Neural progenitor cell (in vitro differentiated cells): ENCODE measurements around the gene SMAD4. TPM values are rescaled to one million over a fixed set of nuclear protein-coding genes. Genes with fewer than 3 reads are reported as not detected.
"Not testable (repeated sequence)": the region's sequence is repeated elsewhere in the genome, so short reads cannot be mapped to it uniquely, and the experiment has no call there.

Experiments
- DNase-seq: peaks from one replicate; pipeline ENCODE4 v3.0.0-alpha.2; 2016; ENCODE audit warnings: low spot score
- H2AFZ ChIP-seq: fragments of 200-600 bp; sonication (generic); replicated peaks from 2 replicates; pipeline ENCODE4 v1.6.1; 2016; ENCODE audit warnings: antibody characterized with exemption
- H3F3A ChIP-seq: fragments of 200-600 bp; sonication (generic); 2 replicates; pipeline ENCODE4 v1.6.1; 2016; ENCODE audit warnings: antibody characterized with exemption, low read depth
- H3K27ac ChIP-seq: fragments of 200-600 bp; sonication (generic); 2 replicates; pipeline ENCODE4 v1.5.1; 2016; ENCODE audit warnings: mild to moderate bottlenecking
- H3K27me3 ChIP-seq: fragments of 200-600 bp; sonication (generic); 2 replicates; pipeline ENCODE4 v1.6.1; 2016; ENCODE audit warnings: mild to moderate bottlenecking, moderate library complexity
- H3K36me3 ChIP-seq: fragments of 200-600 bp; sonication (generic); 2 replicates; pipeline ENCODE4 v1.5.1; 2016
- H3K4me1 ChIP-seq: fragments of 200-600 bp; sonication (generic); 2 replicates; pipeline ENCODE4 v1.6.1; 2016; ENCODE audit warnings: mixed run types
- H3K4me2 ChIP-seq: fragments of 200-600 bp; sonication (generic); 2 replicates; pipeline ENCODE4 v1.6.1; 2016
- H3K4me3 ChIP-seq: fragments of 200-600 bp; sonication (generic); 2 replicates; pipeline ENCODE4 v1.5.1; 2016
- H3K79me2 ChIP-seq: fragments of 200-600 bp; sonication (generic); 2 replicates; pipeline ENCODE4 v1.6.1; 2016; ENCODE audit warnings: low read depth
- H3K9ac ChIP-seq: fragments of 200-600 bp; sonication (generic); 2 replicates; pipeline ENCODE4 v1.6.1; 2016
- H3K9me3 ChIP-seq: fragments of 200-600 bp; sonication (generic); 2 replicates; pipeline ENCODE4 v1.5.1; 2016; ENCODE audit warnings: low read depth
- H4K20me1 ChIP-seq: fragments of 200-600 bp; sonication (generic); 2 replicates; pipeline ENCODE4 v1.6.1; 2016; ENCODE audit warnings: low read depth
- H3K27ac Mint-ChIP-seq: 3 replicates; pipeline ENCODE4 v1.8.0; 2021; ENCODE audit warnings: mixed read lengths
- H3K27me3 Mint-ChIP-seq: 2 replicates; pipeline ENCODE4 v1.8.0; 2022; ENCODE audit warnings: low read depth, mild to moderate bottlenecking, inconsistent platforms, moderate library complexity, mixed read lengths; ENCODE audit not compliant: insufficient read depth
- H3K36me3 Mint-ChIP-seq: 3 replicates; pipeline ENCODE4 v1.8.0; 2021; ENCODE audit warnings: mixed read lengths
- H3K4me1 Mint-ChIP-seq: 3 replicates; pipeline ENCODE4 v1.8.0; 2021; ENCODE audit warnings: mixed read lengths
- H3K4me3 Mint-ChIP-seq: 3 replicates; pipeline ENCODE4 v1.8.0; 2021; ENCODE audit warnings: mild to moderate bottlenecking, moderate library complexity, mixed read lengths
- H3K9me3 Mint-ChIP-seq: 3 replicates; pipeline ENCODE4 v1.8.0; 2020; ENCODE audit warnings: mixed read lengths
- CTCF ChIP-seq: fragments of 200-600 bp; sonication (generic); IDR thresholded peaks from 2 replicates; pipeline ENCODE4 v1.5.1; 2017; ENCODE audit warnings: antibody characterized with exemption, mild to moderate bottlenecking
- EZH2 ChIP-seq: fragments of 200-600 bp; sonication (generic); IDR thresholded peaks from 2 replicates; pipeline ENCODE4 v1.6.1; 2017; ENCODE audit warnings: antibody characterized with exemption, mild to moderate bottlenecking, moderate library complexity
- EZH2phosphoT487 ChIP-seq: fragments of 200-600 bp; sonication (generic); IDR thresholded peaks from 2 replicates; pipeline ENCODE4 v1.6.1; 2017; ENCODE audit warnings: antibody characterized with exemption
- total RNA-seq: library from RNA; depleted of rRNA; stranded (reverse); fragments of >200 nt; gene quantifications from 2 replicates; pipeline ENCODE4 v1.2.3, GENCODE V29; 2015; ENCODE audit warnings: low replicate concordance

SMAD4 gene
- total RNA-seq, 1 donor from 2014 or later, result 310 TPM

- DNase-seq, result no peak
- Histone ChIP-seq H3K36me3 (no peaks in the 10 kb centered on the region), H3K27ac (no peak overlapping the region), H3K4me2 (no peak overlapping the region), H3K27me3 (no peaks in the 10 kb centered on the region), H3K9me3 (no peaks in the 10 kb centered on the region), H3K4me1 (no peaks in the 10 kb centered on the region), H4K20me1 (no peaks in the 10 kb centered on the region), H2AFZ (no peak overlapping the region), H3F3A (no peaks in the 10 kb centered on the region), H3K4me3 (no peak overlapping the region), H3K9ac (no peak overlapping the region), H3K79me2 (no peaks in the 10 kb centered on the region)
- peaks cover 5% of the 10 kb centered on the region for H3K9me3 Mint-ChIP-seq
- TF ChIP-seq CTCF (no peak), EZH2 (no peak), EZH2phosphoT487 (no peak)
- peaks cover 2% of the 10 kb centered on the region for H3K27me3 Mint-ChIP-seq
- no peaks in the 10 kb centered on the region for H3K36me3 Mint-ChIP-seq
- H3K4me1 Mint-ChIP-seq, result peaks cover 8% of the 10 kb centered on the region
- H3K27ac Mint-ChIP-seq, result no peak overlapping the region
- no peak overlapping the region for H3K4me3 Mint-ChIP-seq
Observed at GRCh38 chr18:51108330-51108729, 78.3 kb downstream of the SMAD4 start.

GRCh38 chr18:51110073-51110797 is 80.2 kb downstream of the SMAD4 start:
- H3K36me3 ChIP-seq, result no peaks in the 10 kb centered on the region
- no peaks in the 10 kb centered on the region for H3K36me3 Mint-ChIP-seq
- H3K79me2 ChIP-seq, result no peaks in the 10 kb centered on the region
- no peak overlapping the region for H3K4me3 Mint-ChIP-seq
- peaks cover 5% of the 10 kb centered on the region for H3K9me3 Mint-ChIP-seq
- peak overlapping the region; percentile 97 for H2AFZ ChIP-seq
- peak overlapping the region; percentile 78 for H3K27ac Mint-ChIP-seq
- H3K9me3 ChIP-seq, result no peaks in the 10 kb centered on the region
- H3K27me3 ChIP-seq, result no peaks in the 10 kb centered on the region
- H3F3A ChIP-seq, result no peaks in the 10 kb centered on the region
- no peak overlapping the region for H3K27ac ChIP-seq
- no peak overlapping the region for H3K4me3 ChIP-seq
- DNase-seq, result peak; percentile 81
- no peaks in the 10 kb centered on the region for H3K4me1 ChIP-seq
- H3K27me3 Mint-ChIP-seq, result peaks cover 2% of the 10 kb centered on the region
- no peaks in the 10 kb centered on the region for H4K20me1 ChIP-seq
- TF ChIP-seq EZH2 (no peak), CTCF (peak; percentile 93)
- H3K4me1 Mint-ChIP-seq, result peaks cover 8% of the 10 kb centered on the region
- no peak overlapping the region for H3K9ac ChIP-seq
- no peak overlapping the region for H3K4me2 ChIP-seq

- H3K9me3 Mint-ChIP-seq, H3K27me3 Mint-ChIP-seq, H3K36me3 ChIP-seq, H3K4me1 ChIP-seq, H3K9me3 ChIP-seq, H3K4me2 ChIP-seq, H3K27ac ChIP-seq, H4K20me1 ChIP-seq, H3K9ac ChIP-seq, H3K4me1 Mint-ChIP-seq, H2AFZ ChIP-seq, DNase-seq, H3K36me3 Mint-ChIP-seq, H3F3A ChIP-seq, H3K4me3 ChIP-seq, H3K27ac Mint-ChIP-seq, H3K79me2 ChIP-seq, H3K27me3 ChIP-seq, H3K4me3 Mint-ChIP-seq: not testable (repeated sequence)
Observed at GRCh38 chr18:51111633-51112355, 81.8 kb downstream of the SMAD4 start.

GRCh38 chr18:51116996-51117395 is 87.0 kb downstream of the SMAD4 start:
- H3K4me2 ChIP-seq, H3K4me3 ChIP-seq, H3F3A ChIP-seq, H3K4me1 ChIP-seq, H3K79me2 ChIP-seq, H3K9ac ChIP-seq, H3K27ac ChIP-seq, DNase-seq, H3K9me3 ChIP-seq, H3K4me1 Mint-ChIP-seq, H4K20me1 ChIP-seq, H3K36me3 ChIP-seq, H3K27ac Mint-ChIP-seq, H3K27me3 Mint-ChIP-seq, H2AFZ ChIP-seq, H3K27me3 ChIP-seq, H3K36me3 Mint-ChIP-seq, H3K4me3 Mint-ChIP-seq: not testable (repeated sequence)
- peaks cover 33% of the 10 kb centered on the region for H3K9me3 Mint-ChIP-seq

- not testable (repeated sequence) for H3K27me3 Mint-ChIP-seq, H3K79me2 ChIP-seq, H3K27ac Mint-ChIP-seq, H3K4me1 Mint-ChIP-seq, H3F3A ChIP-seq, H3K36me3 Mint-ChIP-seq, H3K4me1 ChIP-seq, H3K4me3 Mint-ChIP-seq, H3K27me3 ChIP-seq, H3K9ac ChIP-seq, H3K9me3 ChIP-seq, H3K27ac ChIP-seq, H4K20me1 ChIP-seq, H3K4me3 ChIP-seq, H3K4me2 ChIP-seq, H2AFZ ChIP-seq, DNase-seq, H3K36me3 ChIP-seq
- peaks cover 45% of the 10 kb centered on the region for H3K9me3 Mint-ChIP-seq
Observed at GRCh38 chr18:51119561-51119960, 89.5 kb downstream of the SMAD4 start.

GRCh38 chr18:51119976-51120375 is 90.0 kb downstream of the SMAD4 start:
- H2AFZ ChIP-seq, H3K4me3 ChIP-seq, DNase-seq, H3K9me3 ChIP-seq, H3K4me1 ChIP-seq, H3K79me2 ChIP-seq, H3K4me2 ChIP-seq, H3K36me3 ChIP-seq, H3K36me3 Mint-ChIP-seq, H3F3A ChIP-seq, H3K27me3 Mint-ChIP-seq, H3K4me3 Mint-ChIP-seq, H3K27me3 ChIP-seq, H4K20me1 ChIP-seq, H3K9ac ChIP-seq, H3K4me1 Mint-ChIP-seq, H3K27ac Mint-ChIP-seq, H3K27ac ChIP-seq: not testable (repeated sequence)
- peaks cover 45% of the 10 kb centered on the region for H3K9me3 Mint-ChIP-seq
